Central memory CD8-positive, alpha-beta T cell (primary cell): ENCODE results near the gene DEK.
"Not testable (repeated sequence)": the region's sequence is repeated elsewhere in the genome, so short reads cannot be mapped to it uniquely, and the experiment has no call there.

Experiments
- ATAC-seq: fragments of 150-1000 bp; cut with Tn5 transposase; replicated peaks from 2 replicates; pipeline ENCODE4 v1.10.0; 2022; ENCODE audit warnings: mild to moderate bottlenecking, moderate FRiP score, moderate number of reproducible peaks; ENCODE audit not compliant: poor library complexity, severe bottlenecking; ENCODE audit errors: extremely low read depth
- DNase-seq, 2 donors: peaks; one replicate each; pipeline ENCODE4 v3.0.0; 2021; ENCODE audit warnings: low spot score in 2 of 2
- H3K27ac Mint-ChIP-seq: one replicate; pipeline ENCODE4 v1.8.0; 2022; ENCODE audit warnings: low read depth, mild to moderate bottlenecking, moderate library complexity, mixed read lengths
- H3K27me3 Mint-ChIP-seq: one replicate; pipeline ENCODE4 v1.8.0; 2022; ENCODE audit warnings: mixed read lengths
- H3K36me3 Mint-ChIP-seq: one replicate; pipeline ENCODE4 v1.8.0; 2022; ENCODE audit warnings: mild to moderate bottlenecking, moderate library complexity, mixed read lengths; ENCODE audit not compliant: insufficient read depth
- H3K4me1 Mint-ChIP-seq: one replicate; pipeline ENCODE4 v1.8.0; 2022; ENCODE audit warnings: mixed read lengths
- H3K4me3 Mint-ChIP-seq: one replicate; pipeline ENCODE4 v1.8.0; 2022; ENCODE audit warnings: mild to moderate bottlenecking, moderate library complexity, mixed read lengths
- H3K9me3 Mint-ChIP-seq: one replicate; pipeline ENCODE4 v1.8.0; 2022; ENCODE audit warnings: mixed read lengths

DEK gene

DNA sequence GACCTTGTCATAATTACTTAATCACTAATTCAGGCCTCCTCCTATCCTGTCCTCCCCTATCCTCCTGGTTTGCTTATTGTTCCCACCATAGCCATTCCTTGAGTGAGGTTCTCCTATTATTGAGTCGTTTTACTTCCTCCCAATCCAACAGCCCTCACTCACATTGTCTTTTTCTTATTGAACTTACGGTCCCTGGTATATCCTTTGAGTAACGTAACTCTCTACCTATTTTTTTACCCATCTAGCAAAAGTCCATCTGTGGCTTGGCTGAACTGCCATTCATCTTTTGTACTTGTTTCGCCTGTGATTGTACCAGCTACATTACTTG is 43.1 kb downstream of the DEK start:
- no peak overlapping the region for H3K4me3 Mint-ChIP-seq
- ATAC-seq: no peak
- H3K9me3 Mint-ChIP-seq: no peaks in the 10 kb centered on the region
- DNase-seq: no peak
- no peaks in the 10 kb centered on the region for H3K27me3 Mint-ChIP-seq
- peaks cover 16% of the 10 kb centered on the region for H3K4me1 Mint-ChIP-seq
- H3K27ac Mint-ChIP-seq: no peak overlapping the region
- H3K36me3 Mint-ChIP-seq: peaks cover 26% of the 10 kb centered on the region

- H3K27ac Mint-ChIP-seq: no peak overlapping the region
- no peaks in the 10 kb centered on the region for H3K27me3 Mint-ChIP-seq
- H3K36me3 Mint-ChIP-seq: peaks cover 18% of the 10 kb centered on the region
- ATAC-seq (no peak), DNase-seq (no peak)
- peaks cover 16% of the 10 kb centered on the region for H3K4me1 Mint-ChIP-seq
- H3K9me3 Mint-ChIP-seq: no peaks in the 10 kb centered on the region
- no peak overlapping the region for H3K4me3 Mint-ChIP-seq
Measured at GRCh38 chr6:18219591-18219990, 44.7 kb downstream of the DEK start.

DNA sequence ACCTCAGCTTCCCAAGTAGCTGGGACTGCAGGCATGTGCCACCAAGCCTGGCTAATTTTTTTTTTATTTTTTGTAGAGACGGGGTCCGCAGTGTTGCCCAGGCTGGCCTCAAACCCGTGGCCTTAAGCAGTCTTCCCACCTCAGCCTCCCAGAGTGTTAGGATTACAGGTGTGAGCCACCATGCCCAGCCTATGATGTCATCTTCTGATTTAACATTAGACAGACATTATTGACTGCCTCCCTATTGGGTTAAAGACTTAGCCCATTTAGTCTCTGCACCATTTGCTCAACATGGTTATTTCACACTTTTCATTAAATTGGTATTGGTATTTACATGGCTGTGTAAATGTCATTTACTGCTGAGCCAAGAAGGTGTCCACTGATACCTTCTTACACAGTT is 46.1 kb downstream of the DEK start:
- Mint-ChIP-seq H3K4me1 (peaks cover 22% of the 10 kb centered on the region), H3K9me3 (no peaks in the 10 kb centered on the region), H3K27me3 (no peaks in the 10 kb centered on the region), H3K4me3 (no peak overlapping the region), H3K27ac (no peak overlapping the region), H3K36me3 (peaks cover 13% of the 10 kb centered on the region)
- ATAC-seq (no peak), DNase-seq (no peak)

DNA sequence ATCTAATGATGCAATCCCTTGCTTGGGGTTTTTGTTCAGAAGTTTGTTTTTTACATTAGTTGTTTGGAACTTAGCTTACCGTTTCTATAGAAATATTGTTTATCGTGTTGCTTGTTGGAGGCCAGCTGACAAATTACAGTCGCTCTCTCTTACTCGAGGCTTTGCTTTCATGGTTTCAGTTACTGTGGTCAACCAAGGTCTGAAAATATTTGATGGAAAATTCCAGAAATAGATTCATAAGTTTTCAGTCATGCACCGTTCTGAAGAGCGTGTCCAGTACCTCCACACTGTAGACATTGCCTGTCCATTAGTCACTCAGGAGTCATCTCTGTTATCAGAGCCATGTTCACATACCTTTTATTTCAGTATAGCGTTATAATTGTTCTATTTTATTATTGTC is 47.9 kb downstream of the DEK start:
- Mint-ChIP-seq H3K36me3 (peaks cover 11% of the 10 kb centered on the region), H3K4me1 (peaks cover 22% of the 10 kb centered on the region), H3K9me3 (no peaks in the 10 kb centered on the region), H3K4me3 (no peak overlapping the region), H3K27me3 (no peaks in the 10 kb centered on the region), H3K27ac (no peak overlapping the region)
- ATAC-seq (no peak), DNase-seq (no peak)

- Mint-ChIP-seq H3K4me1 (peaks cover 15% of the 10 kb centered on the region), H3K9me3 (no peaks in the 10 kb centered on the region), H3K27me3 (no peaks in the 10 kb centered on the region), H3K4me3 (no peak overlapping the region), H3K36me3 (peaks cover 11% of the 10 kb centered on the region), H3K27ac (no peak overlapping the region)
- DNase-seq (no peak), ATAC-seq (no peak)
Measured at GRCh38 chr6:18215436-18215835, 48.9 kb downstream of the DEK start.

- ATAC-seq (peak; percentile 24), DNase-seq (no peak)
- no peaks in the 10 kb centered on the region for H3K9me3 Mint-ChIP-seq
- H3K4me3 Mint-ChIP-seq: peak overlapping the region; percentile 11
- peaks cover 10% of the 10 kb centered on the region for H3K4me1 Mint-ChIP-seq
- no peaks in the 10 kb centered on the region for H3K27me3 Mint-ChIP-seq
- H3K27ac Mint-ChIP-seq: no peak overlapping the region
- peaks cover 10% of the 10 kb centered on the region for H3K36me3 Mint-ChIP-seq
Measured at GRCh38 chr6:18214003-18214402, 50.3 kb downstream of the DEK start.

DNA sequence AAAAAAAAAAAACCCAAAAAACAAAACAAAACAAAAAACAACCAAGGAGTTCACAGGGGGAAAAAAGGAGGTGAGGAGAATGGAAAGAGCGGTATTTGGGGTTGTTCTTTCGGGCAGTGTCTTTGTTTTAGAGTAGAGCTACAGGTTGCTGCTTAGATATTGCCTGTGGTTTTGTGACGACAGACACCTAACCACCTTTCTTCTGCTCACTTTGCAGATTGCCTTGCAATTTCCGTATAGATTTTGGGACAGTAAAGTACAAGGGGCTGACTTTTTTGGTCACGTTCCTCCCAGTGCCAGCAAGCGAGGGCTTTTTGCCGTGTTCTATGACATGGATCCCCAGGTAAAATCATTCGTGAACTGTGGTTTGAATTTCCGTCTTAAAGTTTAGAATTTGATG is 50.9 kb downstream of the DEK start:
- DNase-seq (no peak), ATAC-seq (peak; percentile 58)
- peaks cover 10% of the 10 kb centered on the region for H3K4me1 Mint-ChIP-seq
- no peaks in the 10 kb centered on the region for H3K27me3 Mint-ChIP-seq
- H3K27ac Mint-ChIP-seq: no peak overlapping the region
- no peaks in the 10 kb centered on the region for H3K9me3 Mint-ChIP-seq
- H3K36me3 Mint-ChIP-seq: peaks cover 10% of the 10 kb centered on the region
- H3K4me3 Mint-ChIP-seq: no peak overlapping the region

GRCh38 chr6:18212231-18212630 is 52.1 kb downstream of the DEK start:
- ATAC-seq: no peak
- peaks cover 10% of the 10 kb centered on the region for H3K4me1 Mint-ChIP-seq
- DNase-seq: no peak
- no peaks in the 10 kb centered on the region for H3K27me3 Mint-ChIP-seq
- H3K36me3 Mint-ChIP-seq: peaks cover 5% of the 10 kb centered on the region
- H3K4me3 Mint-ChIP-seq: no peak overlapping the region
- H3K27ac Mint-ChIP-seq: no peak overlapping the region
- no peaks in the 10 kb centered on the region for H3K9me3 Mint-ChIP-seq

GRCh38 chr6:18211338-18211737 is 53.0 kb downstream of the DEK start:
- ATAC-seq: no peak
- no peak overlapping the region for H3K27ac Mint-ChIP-seq

DNA sequence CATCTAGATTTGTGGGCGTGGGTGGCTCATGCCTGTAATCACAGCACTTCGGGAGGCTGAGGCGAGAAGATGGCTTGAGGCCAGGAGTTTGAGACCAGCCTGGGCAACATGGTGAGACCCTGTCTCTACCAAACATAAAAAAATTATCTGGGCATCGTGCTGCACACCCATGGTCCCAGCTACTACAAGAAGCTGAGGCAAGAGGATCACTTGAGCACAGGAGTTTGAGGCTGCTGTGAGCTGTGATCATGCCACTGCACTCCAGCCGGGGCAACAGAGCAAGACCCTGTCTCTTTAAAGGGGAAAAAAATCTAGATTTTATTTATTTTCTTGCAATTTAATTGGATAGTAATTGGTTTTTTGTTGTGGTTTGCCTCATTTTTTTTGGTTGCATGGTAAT is 53.6 kb downstream of the DEK start:
- peak overlapping the region; percentile 77 for H3K27ac Mint-ChIP-seq
- ATAC-seq: no peak
- peaks cover 6% of the 10 kb centered on the region for H3K4me1 Mint-ChIP-seq
- no peaks in the 10 kb centered on the region for H3K27me3 Mint-ChIP-seq
- no peak for DNase-seq
- no peaks in the 10 kb centered on the region for H3K36me3 Mint-ChIP-seq
- H3K4me3 Mint-ChIP-seq: no peak overlapping the region
- H3K9me3 Mint-ChIP-seq: no peaks in the 10 kb centered on the region

More at GRCh38 chr6:18211338-18211737, 53.0 kb downstream of the DEK start:
- no peaks in the 10 kb centered on the region for H3K9me3 Mint-ChIP-seq
- DNase-seq: no peak
- H3K27me3 Mint-ChIP-seq: no peaks in the 10 kb centered on the region
- H3K4me1 Mint-ChIP-seq: peaks cover 6% of the 10 kb centered on the region
- peaks cover under 1% of the 10 kb centered on the region for H3K36me3 Mint-ChIP-seq
- no peak overlapping the region for H3K4me3 Mint-ChIP-seq

DNA sequence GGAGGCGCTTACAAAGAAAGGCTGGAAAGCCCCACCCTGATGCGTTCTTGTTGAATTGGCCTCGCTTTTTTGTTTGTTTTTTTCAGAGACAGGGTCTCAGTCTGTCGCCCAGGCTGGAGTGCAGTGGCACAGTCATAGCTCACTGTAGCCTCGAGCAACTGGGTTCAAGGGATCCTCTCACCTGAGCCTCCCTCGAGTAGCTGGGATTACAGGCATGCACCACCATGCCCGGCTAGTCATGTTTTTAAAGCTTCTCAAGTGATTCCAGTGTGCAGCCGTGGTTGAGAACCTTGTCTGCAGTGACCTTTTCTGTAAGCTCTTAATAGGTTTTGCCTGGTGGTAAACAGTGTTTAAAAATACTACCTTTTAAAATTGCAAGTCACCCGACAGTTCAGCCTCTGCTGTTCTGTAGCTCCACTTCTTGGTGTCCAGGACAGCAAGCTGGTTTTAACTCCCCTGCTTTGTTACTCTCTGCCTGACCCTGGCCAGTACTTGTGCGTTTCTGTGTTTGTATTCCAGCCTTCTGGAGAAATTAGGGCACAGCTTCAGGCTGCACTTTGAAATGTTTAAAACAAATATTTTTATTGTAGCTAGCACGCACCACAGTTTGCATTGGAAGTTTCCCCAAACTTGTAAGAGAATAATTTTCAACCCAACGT is 54.7 kb downstream of the DEK start:
- H3K9me3 Mint-ChIP-seq: no peaks in the 10 kb centered on the region
- ATAC-seq: no peak
- DNase-seq: no peak
- H3K4me1 Mint-ChIP-seq: peaks cover 6% of the 10 kb centered on the region
- no peaks in the 10 kb centered on the region for H3K27me3 Mint-ChIP-seq
- peaks cover 3% of the 10 kb centered on the region for H3K36me3 Mint-ChIP-seq
- H3K4me3 Mint-ChIP-seq: no peak overlapping the region
- peak overlapping the region; percentile 77 for H3K27ac Mint-ChIP-seq

GRCh38 chr6:18208778-18209177 is 55.6 kb downstream of the DEK start:
- not testable (repeated sequence) for H3K4me3 Mint-ChIP-seq, H3K36me3 Mint-ChIP-seq

DNA sequence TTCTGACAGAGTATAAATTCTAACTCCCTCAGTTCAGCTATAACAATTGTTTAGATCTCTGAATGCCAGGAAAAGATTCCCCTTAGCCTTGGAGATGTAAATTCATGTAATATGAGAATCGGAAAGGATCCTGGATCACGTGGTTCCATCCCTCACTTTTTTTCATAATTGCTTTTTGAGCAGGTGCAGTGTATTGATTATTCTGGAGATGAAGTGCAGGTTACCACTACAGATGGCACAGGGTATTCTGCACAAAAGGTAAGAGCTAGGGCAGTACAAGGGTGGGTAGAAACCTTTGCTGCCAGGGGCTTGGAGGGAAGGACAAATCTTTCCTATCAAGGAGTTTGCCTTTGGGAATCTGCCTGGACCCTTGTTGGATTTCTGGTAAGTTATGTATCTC is 56.4 kb downstream of the DEK start:
- ATAC-seq: no peak
- no peak for DNase-seq
- Mint-ChIP-seq H3K27me3 (no peaks in the 10 kb centered on the region), H3K9me3 (no peaks in the 10 kb centered on the region), H3K4me1 (no peaks in the 10 kb centered on the region), H3K27ac (no peak overlapping the region), H3K4me3 (no peak overlapping the region), H3K36me3 (peaks cover 3% of the 10 kb centered on the region)

More at GRCh38 chr6:18208778-18209177, 55.6 kb downstream of the DEK start:
- not testable (repeated sequence) for DNase-seq, H3K27me3 Mint-ChIP-seq, H3K4me1 Mint-ChIP-seq, ATAC-seq, H3K9me3 Mint-ChIP-seq, H3K27ac Mint-ChIP-seq

DNA sequence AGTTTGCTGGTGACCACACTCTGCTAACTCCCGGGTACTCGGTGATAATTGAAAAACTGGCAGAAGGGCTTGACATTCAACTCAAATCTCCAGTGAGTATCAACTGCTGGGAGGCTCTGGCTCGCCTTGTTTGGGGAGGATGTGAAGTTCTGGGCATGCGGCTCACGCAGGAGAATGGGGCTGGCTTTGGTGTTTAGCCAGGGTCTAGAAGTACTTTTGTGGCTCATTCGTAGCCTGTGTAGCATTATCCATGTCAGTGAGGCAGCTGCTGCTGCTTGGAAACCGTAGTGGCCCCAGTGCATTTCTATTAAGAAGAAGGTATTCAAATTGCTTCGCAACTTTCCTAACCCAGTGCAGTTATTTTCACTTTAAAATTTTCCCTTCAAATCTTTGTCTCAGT is 56.9 kb downstream of the DEK start:
- H3K36me3 Mint-ChIP-seq: peaks cover 3% of the 10 kb centered on the region
- ATAC-seq (no peak), DNase-seq (no peak)
- H3K4me1 Mint-ChIP-seq: no peaks in the 10 kb centered on the region
- no peaks in the 10 kb centered on the region for H3K27me3 Mint-ChIP-seq
- H3K9me3 Mint-ChIP-seq: no peaks in the 10 kb centered on the region
- H3K27ac Mint-ChIP-seq: no peak overlapping the region
- H3K4me3 Mint-ChIP-seq: no peak overlapping the region
